VCaP (cell line): ENCODE results near the gene CENPU.

Source experiments
- H3K27ac ChIP-seq: fragments of 450-650 bp; 2 replicates; pipeline ENCODE4 v1.5.1; 2017
- TF ChIP-seq, protein P1 (sequence below): fragments of 450-650 bp; conservative IDR thresholded peaks from 2 replicates; pipeline ENCODE4 v1.5.1; 2017; ENCODE audit warnings: mild to moderate bottlenecking, moderate library complexity

The CENPU gene

DNA sequence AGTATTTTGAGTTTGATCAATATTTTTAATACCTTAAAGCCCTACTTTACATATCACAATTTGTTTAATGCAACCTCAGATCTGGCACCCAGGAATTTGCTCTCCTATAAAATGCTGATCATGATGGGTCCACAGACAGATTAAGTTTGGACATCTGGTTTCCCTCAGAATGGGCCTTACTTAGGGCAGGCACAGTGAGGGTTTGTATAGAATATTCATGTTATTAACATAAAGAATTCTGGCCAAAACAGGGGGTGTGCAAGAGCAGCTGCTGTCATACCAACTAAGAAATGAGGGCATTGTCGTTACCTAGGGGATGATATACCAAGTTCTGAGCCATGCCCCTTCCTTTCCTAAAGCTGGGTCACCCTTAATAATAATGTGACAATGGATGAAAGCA is 37.5 kb upstream of the CENPU start:
- H3K27ac ChIP-seq = no peak overlapping the region
- TF ChIP-seq, protein P1, sequence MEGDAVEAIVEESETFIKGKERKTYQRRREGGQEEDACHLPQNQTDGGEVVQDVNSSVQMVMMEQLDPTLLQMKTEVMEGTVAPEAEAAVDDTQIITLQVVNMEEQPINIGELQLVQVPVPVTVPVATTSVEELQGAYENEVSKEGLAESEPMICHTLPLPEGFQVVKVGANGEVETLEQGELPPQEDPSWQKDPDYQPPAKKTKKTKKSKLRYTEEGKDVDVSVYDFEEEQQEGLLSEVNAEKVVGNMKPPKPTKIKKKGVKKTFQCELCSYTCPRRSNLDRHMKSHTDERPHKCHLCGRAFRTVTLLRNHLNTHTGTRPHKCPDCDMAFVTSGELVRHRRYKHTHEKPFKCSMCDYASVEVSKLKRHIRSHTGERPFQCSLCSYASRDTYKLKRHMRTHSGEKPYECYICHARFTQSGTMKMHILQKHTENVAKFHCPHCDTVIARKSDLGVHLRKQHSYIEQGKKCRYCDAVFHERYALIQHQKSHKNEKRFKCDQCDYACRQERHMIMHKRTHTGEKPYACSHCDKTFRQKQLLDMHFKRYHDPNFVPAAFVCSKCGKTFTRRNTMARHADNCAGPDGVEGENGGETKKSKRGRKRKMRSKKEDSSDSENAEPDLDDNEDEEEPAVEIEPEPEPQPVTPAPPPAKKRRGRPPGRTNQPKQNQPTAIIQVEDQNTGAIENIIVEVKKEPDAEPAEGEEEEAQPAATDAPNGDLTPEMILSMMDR = no peak

DNA sequence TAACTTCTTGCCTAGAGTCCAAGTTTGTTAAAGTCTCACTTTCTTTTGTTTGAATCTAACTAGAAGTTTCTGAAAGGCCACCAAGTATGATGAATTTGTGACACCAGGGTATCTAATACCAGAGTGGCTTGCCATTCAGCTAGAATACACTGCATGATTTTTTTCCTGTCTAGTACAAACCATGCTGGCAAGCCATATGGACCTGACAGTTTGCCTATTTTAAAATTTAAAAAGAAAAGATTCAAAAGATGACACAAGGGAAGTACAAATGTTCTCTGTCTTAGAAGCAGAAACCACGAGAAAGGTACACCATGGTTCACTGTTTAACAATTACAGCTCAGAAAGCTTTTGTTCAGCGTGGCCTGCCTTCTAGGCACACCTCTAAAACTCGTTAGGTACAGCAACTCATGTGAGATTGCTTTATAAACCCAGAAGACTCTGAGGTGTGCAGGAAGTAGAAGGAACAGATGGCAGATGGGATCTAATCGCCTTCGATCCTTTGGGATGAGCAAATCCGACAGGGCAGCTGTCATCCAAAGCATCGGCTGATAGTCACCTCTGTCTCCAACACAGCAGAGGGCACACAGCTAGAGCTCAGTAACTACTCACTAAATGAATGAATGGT is 35.4 kb upstream of the CENPU start:
- no peak overlapping the region for H3K27ac ChIP-seq
- TF ChIP-seq, protein P1 = no peak

DNA sequence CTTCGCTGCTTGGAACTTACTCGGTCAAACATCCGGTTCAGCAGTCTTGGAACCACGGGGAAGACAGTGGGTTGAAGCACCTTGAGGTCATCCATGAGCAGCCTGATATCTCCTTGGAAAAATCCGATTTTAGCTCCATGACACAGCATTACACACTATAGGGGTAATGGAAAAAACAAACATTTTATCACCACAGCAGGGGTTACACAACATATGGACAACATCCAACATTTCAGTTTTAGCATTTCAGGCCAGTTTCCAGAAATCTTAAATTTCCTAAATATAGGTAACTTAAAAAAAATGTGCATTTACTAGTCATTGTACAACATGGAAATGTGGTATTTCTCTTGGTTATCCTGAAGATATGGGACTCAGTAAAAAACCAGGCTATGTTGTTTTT is 34.4 kb upstream of the CENPU start:
- H3K27ac ChIP-seq = no peak overlapping the region
- TF ChIP-seq, protein P1 = no peak

DNA sequence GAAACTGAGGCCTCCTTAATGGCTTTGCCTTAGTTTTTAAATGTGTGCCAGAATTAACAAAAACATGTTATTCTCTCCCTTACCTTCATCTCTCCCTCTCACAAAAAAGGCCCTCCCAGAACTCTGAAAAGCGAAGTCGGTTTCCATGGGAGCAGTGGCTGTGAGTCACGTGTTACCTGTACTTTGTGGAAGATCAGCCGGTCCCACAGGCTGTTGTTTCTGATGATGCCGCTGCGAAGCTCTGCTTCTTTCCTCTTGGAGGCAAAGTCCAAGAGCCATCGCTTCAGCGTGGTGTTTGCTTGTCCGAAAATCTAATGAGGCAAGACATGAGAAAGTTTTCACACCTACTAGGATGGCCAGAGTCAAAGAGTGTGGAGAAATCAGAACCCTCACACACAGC is 32.5 kb upstream of the CENPU start:
- H3K27ac ChIP-seq = no peak overlapping the region
- TF ChIP-seq, protein P1 = no peak

DNA sequence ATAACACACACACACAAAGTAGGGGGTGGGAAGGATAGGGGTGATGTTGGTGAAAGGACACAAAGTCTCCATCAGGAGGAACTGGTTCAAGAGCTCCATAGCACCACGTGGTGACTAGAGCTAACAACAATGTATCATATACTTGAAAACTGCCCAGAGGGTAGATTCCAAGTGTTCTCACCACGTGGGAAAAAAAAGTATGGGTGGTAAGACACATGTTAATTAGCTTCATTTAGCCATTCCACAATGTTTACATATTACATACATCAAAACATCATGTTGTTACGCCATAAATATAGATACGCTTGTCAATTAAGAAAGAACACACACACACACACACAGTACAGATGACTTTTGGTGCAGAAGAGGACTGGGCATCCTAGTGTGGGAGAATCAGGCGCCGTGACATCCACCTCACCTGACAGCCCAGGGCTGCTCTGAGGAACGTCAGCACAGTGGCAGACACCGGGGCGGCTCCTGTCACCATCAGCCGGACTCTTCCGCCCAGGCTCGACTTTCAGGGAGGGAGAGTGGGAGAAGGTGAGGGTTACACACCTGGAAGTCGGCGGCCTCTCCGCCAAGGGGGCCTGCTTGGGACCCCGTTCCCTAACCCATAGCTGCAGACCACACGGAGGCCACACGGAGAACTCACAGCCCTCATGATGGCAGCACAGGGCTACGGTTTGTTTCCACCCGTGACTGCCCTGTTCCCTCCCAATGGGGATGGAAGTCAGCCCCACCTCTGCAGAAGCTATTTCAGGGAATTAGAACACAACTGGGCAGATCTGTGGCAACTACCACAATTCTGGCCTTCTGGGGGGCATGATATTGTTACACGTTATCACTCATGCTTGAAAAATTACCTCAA is 31.8 kb upstream of the CENPU start:
- TF ChIP-seq, protein P1 = no peak
- no peak overlapping the region for H3K27ac ChIP-seq

DNA sequence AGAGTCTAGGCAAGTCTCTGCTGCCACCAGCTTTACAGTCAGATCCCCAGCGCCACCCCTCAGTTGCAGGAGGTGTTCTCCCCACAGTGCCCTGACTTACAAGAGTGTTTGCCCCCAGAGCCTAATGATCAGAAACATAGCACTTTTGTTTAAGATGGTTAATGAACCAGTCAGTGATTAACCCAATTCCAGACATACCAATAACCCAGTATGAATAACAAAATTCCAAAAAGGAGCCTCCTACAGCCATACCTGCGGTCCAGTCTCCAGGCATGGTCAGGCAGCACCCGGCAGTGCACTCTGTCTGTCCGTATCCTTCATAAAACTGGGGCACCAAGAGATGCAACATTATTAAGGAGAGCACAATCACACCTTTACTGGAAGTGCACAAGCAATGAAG is 30.7 kb upstream of the CENPU start:
- no peak overlapping the region for H3K27ac ChIP-seq
- TF ChIP-seq, protein P1 = no peak

DNA sequence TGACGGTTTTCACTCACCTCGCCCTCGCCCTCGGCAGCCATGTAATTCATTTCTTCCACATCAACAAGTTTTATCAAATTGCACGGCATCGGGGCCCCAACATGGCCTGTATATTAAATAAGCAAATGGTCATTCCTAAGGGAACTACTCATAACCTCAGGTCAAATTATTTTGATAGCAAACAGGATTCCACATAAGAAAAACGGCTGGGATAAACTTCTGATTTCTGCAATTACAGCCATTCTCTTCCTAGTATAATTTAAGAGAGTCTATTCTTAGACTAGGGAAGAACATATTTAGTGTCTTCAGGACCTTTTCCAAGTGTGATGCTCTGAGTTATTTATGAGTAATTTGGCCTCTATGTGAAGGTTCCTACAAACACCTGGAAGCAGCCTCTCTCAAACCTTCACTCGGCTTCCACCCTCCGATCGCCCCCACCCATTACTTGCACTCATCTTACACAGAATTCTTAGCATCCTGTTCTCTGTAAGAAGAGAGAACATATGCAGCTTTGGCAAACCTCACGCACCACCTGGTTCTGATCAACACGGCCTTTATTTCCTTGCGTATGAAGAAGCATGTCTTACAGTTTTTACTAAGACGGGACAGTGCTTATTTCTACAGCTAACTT is 29.4 kb upstream of the CENPU start:
- TF ChIP-seq, protein P1 = no peak

More for the DNA sequence above, 29.4 kb upstream of the CENPU start:
- H3K27ac ChIP-seq = no peak overlapping the region
